DMS53 treated with DMSO at 0.1 percent for 48 hours (cell line): Measurements from ENCODE around the gene TPM3.
"Not testable (repeated sequence)": the region's sequence is repeated elsewhere in the genome, so short reads cannot be mapped to it uniquely, and the experiment has no call there.

Experiments
- DNase-seq: peaks from one replicate; lab custom pipeline; 2025; ENCODE audit not compliant: unreplicated experiment; lab: John Stamatoyannopoulos, UW

Gene TPM3

GRCh38 chr1:154191990-154192461 lies at the start of gene TPM3:
Gene TPM3 (minus strand): TSS chr1:154192100. CDS start chr1:154192018, 82 bp downstream.
- no peak for DNase-seq

- DNase-seq, result no peak
These were observed 48.5 kb upstream of the TPM3 start for GRCh38 chr1:154240294-154240833.

- no peak for DNase-seq
These were observed 47.6 kb upstream of the TPM3 start for GRCh38 chr1:154239491-154239890.

GRCh38 chr1:154237880-154238506 lies 46.1 kb upstream of the TPM3 start:
- DNase-seq, result no peak

GRCh38 chr1:154237435-154237834 lies 45.5 kb upstream of the TPM3 start:
- DNase-seq, result no peak

GRCh38 chr1:154236855-154237254 lies 45.0 kb upstream of the TPM3 start:
- no peak for DNase-seq

GRCh38 chr1:154233127-154233526 lies 41.2 kb upstream of the TPM3 start:
- not testable (repeated sequence) for DNase-seq

GRCh38 chr1:154231112-154231511 lies 39.2 kb upstream of the TPM3 start:
- DNase-seq, result not testable (repeated sequence)

- DNase-seq, result no peak
These were observed 33.5 kb upstream of the TPM3 start for GRCh38 chr1:154225370-154225769.

GRCh38 chr1:154223621-154224020 lies 31.7 kb upstream of the TPM3 start:
- DNase-seq, result no peak

- no peak for DNase-seq
These were observed 31.0 kb upstream of the TPM3 start for GRCh38 chr1:154222918-154223317.

- no peak for DNase-seq
These were observed 30.6 kb upstream of the TPM3 start for GRCh38 chr1:154222518-154222917.

GRCh38 chr1:154221278-154222001 lies 29.5 kb upstream of the TPM3 start:
- DNase-seq, result no peak

- no peak for DNase-seq
These were observed 29.0 kb upstream of the TPM3 start for GRCh38 chr1:154220970-154221277.

GRCh38 chr1:154220071-154220969 lies 28.4 kb upstream of the TPM3 start, which contains the start of gene UBAP2L:
Gene UBAP2L (plus strand): TSS chr1:154220955. CDS start chr1:154225124, 4,169 bp downstream.
- DNase-seq, result peak; percentile 98

GRCh38 chr1:154219541-154219940 lies 27.6 kb upstream of the TPM3 start:
- no peak for DNase-seq

GRCh38 chr1:154218545-154218944 lies 26.6 kb upstream of the TPM3 start:
- DNase-seq, result no peak

GRCh38 chr1:154213274-154213673 lies 21.4 kb upstream of the TPM3 start:
- DNase-seq, result no peak

- no peak for DNase-seq
These were observed 20.2 kb upstream of the TPM3 start for GRCh38 chr1:154212083-154212482.

GRCh38 chr1:154208677-154209388 lies 16.9 kb upstream of the TPM3 start:
- DNase-seq, result no peak

GRCh38 chr1:154207262-154207661 lies 15.4 kb upstream of the TPM3 start:
- no peak for DNase-seq
